Liver (tissue), 9 donors: ENCODE results near the gene INTS1. TPM values are rescaled to one million over a fixed set of nuclear protein-coding genes. Genes with fewer than 3 reads are reported as not detected.

Source experiments
- DNase-seq: peaks from one replicate; pipeline ENCODE4 v3.0.0-alpha.2; 2017; ENCODE audit warnings: low spot score
- H3K27ac ChIP-seq, 2 donors: one replicate each; pipeline ENCODE4 v1.7.0; 2013; ENCODE audit warnings: inconsistent platforms in 2 of 2, low read length in 2 of 2, control low read depth in 1 of 2, low read depth in 1 of 2, mild to moderate bottlenecking in 1 of 2
- H3K27me3 ChIP-seq, 4 donors: one replicate each; pipeline versions ENCODE4 v1.6.1 to v1.7.0; 2013; ENCODE audit warnings: low read length in 3 of 4, inconsistent platforms in 1 of 4, mild to moderate bottlenecking in 1 of 4, moderate library complexity in 1 of 4; ENCODE audit not compliant: control insufficient read depth in 4 of 4, insufficient read depth in 4 of 4
- H3K36me3 ChIP-seq, 4 donors: one replicate each; pipeline versions ENCODE4 v1.6.1 to v1.7.0; 2013; ENCODE audit warnings: low read length in 3 of 4, mild to moderate bottlenecking in 3 of 4, low read depth in 1 of 4, moderate library complexity in 1 of 4; ENCODE audit not compliant: control insufficient read depth in 4 of 4, insufficient read depth in 3 of 4
- H3K4me1 ChIP-seq, 4 donors: one replicate each; pipeline versions ENCODE4 v1.6.1 to v1.7.0; 2013; ENCODE audit warnings: low read length in 3 of 4, mild to moderate bottlenecking in 3 of 4, moderate library complexity in 1 of 4; ENCODE audit not compliant: control insufficient read depth in 4 of 4, insufficient read depth in 4 of 4
- H3K4me3 ChIP-seq, 3 donors: one replicate each; pipeline versions ENCODE4 v1.6.1 to v1.7.0; 2013; ENCODE audit warnings: low read length in 3 of 3, control low read depth in 1 of 3, low read depth in 1 of 3, mild to moderate bottlenecking in 1 of 3
- H3K9ac ChIP-seq, 2 donors: one replicate each; pipeline ENCODE4 v1.7.0; 2013; ENCODE audit warnings: low read length in 2 of 2, mild to moderate bottlenecking in 2 of 2, moderate library complexity in 2 of 2, control low read depth in 1 of 2, low read depth in 1 of 2
- H3K9me3 ChIP-seq, 4 donors: one replicate each; pipeline versions ENCODE4 v1.6.1 to v1.7.0; 2013; ENCODE audit warnings: low read length in 3 of 4; ENCODE audit not compliant: control insufficient read depth in 4 of 4
- EGR1 ChIP-seq, 2 donors: IDR thresholded peaks; 2 replicates each; pipeline ENCODE4 v1.6.1; 2016 to 2018; ENCODE audit warnings: antibody characterized with exemption in 2 of 2, low read depth in 2 of 2
- FOXA1 ChIP-seq: IDR thresholded peaks from 2 replicates; pipeline ENCODE4 v1.6.1; 2016; ENCODE audit warnings: antibody characterized with exemption
- GABPA ChIP-seq, 2 donors: IDR thresholded peaks in 1 of 2; conservative IDR thresholded peaks in 1 of 2; 2 replicates each; pipeline ENCODE4 v1.6.1; 2016; ENCODE audit warnings: antibody characterized with exemption in 2 of 2, mild to moderate bottlenecking in 1 of 2, moderate library complexity in 1 of 2
- HNF4A ChIP-seq, 2 donors: conservative IDR thresholded peaks; 2 replicates each; pipeline ENCODE4 v1.6.1; 2016; ENCODE audit warnings: antibody characterized with exemption in 2 of 2, mild to moderate bottlenecking in 2 of 2
- HNF4G ChIP-seq: IDR thresholded peaks from 2 replicates; pipeline ENCODE4 v1.6.1; 2016; ENCODE audit warnings: antibody characterized with exemption
- JUND ChIP-seq, 2 donors: IDR thresholded peaks; 2 replicates each; pipeline ENCODE4 v1.6.1; 2016; ENCODE audit warnings: antibody characterized with exemption in 2 of 2
- NR2F2 ChIP-seq: IDR thresholded peaks from 2 replicates; pipeline ENCODE4 v1.6.1; 2016; ENCODE audit warnings: antibody characterized with exemption
- TAF1 ChIP-seq: conservative IDR thresholded peaks from 2 replicates; pipeline ENCODE4 v1.6.1; 2016; ENCODE audit warnings: antibody characterized with exemption, mild to moderate bottlenecking
- YY1 ChIP-seq: IDR thresholded peaks from 2 replicates; pipeline ENCODE4 v1.6.1; 2016; ENCODE audit warnings: antibody characterized with exemption, mild to moderate bottlenecking
- whole genome bisulfite sequencing: extraction: QIAGEN DNeasy Blood & Tissue Kit; methylation state at CpG from one replicate; pipeline ENCODE4 v1.1.7; 2013; 5-methylcytosine and 5-hydroxymethylcytosine counted together
- polyA plus RNA-seq, 2 donors: library from polyadenylated mRNA; stranded (reverse) in 1 of 2; unstranded in 1 of 2; fragments of 200-250 nt in 1 of 2; fragments of >200 nt in 1 of 2; fragmentation: Nextera tagmentation in 1 of 2; extraction: Ambion mirVana in 1 of 2; gene quantifications; one replicate each; pipeline versions ENCODE4 v1.2.1 to v1.2.3, GENCODE V29; 2013 to 2015
- total RNA-seq, 2 donors: library from RNA; depleted of rRNA; stranded (reverse); fragments of >200 nt; gene quantifications; one replicate each; pipeline ENCODE4 v1.2.3, GENCODE V29; 2014
- TF ChIP-seq, protein P1 (sequence below): IDR thresholded peaks from 2 replicates; pipeline ENCODE4 v1.6.1; 2016; ENCODE audit warnings: antibody characterized with exemption
- TF ChIP-seq, protein P2 (sequence below): IDR thresholded peaks from 2 replicates; pipeline ENCODE4 v1.6.1; 2016; ENCODE audit warnings: antibody characterized with exemption, mild to moderate bottlenecking
- TF ChIP-seq, protein P3 (sequence below): IDR thresholded peaks from 2 replicates; pipeline ENCODE4 v1.6.1; 2016; ENCODE audit warnings: antibody characterized with exemption
- donor health status: healthy.
- donor health status: healthy.
- donor health status: healthy.
- donor health status: healthy.
- donor health status: healthy.

The INTS1 gene
- total and polyA plus RNA-seq, 4 donors = 14.6 to 37.9 (median 30.7) TPM

DNA sequence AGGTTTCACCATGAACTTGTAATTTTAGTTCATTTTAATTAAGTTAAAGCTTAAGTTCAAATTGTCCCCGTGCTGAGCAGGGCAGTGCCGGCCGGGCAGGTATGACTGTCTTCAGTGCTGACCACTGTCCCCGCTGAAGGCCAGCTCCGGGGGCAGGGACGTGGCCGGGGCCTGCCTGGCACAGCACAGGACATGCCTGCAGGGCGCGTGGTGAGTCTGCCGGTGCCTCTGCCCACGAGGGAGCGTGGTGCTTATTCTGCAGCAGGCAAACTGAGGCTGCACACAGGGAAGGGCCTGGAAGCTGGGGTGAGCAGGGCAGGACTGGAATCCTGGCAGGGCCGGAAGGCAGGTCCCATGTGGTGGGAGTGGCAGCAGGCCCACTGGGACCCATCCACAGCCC is 54.7 kb downstream of the INTS1 start:
- no peak overlapping the region for H3K27ac ChIP-seq
- TF ChIP-seq NR2F2 (no peak), HNF4A (conservative IDR thresholded peaks at IDR 0.05) (no peak), JUND (IDR thresholded peaks at IDR 0.05) (no peak)
- TF ChIP-seq, protein P1, sequence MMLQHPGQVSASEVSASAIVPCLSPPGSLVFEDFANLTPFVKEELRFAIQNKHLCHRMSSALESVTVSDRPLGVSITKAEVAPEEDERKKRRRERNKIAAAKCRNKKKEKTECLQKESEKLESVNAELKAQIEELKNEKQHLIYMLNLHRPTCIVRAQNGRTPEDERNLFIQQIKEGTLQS = no peak
- H3K36me3 ChIP-seq = no peaks in the 10 kb centered on the region
- no peaks in the 10 kb centered on the region for H3K27me3 ChIP-seq
- no peak for DNase-seq
- H3K9ac ChIP-seq = no peak overlapping the region
- H3K4me1 ChIP-seq = peaks cover 0 to 16% (median 6%) of the 10 kb centered on the region in 4 donors
- 95% methylated on average over 13 of the region's 13 CpGs for WGBS
- no peak overlapping the region for H3K4me3 ChIP-seq
- H3K9me3 ChIP-seq = no peaks in the 10 kb centered on the region

DNA sequence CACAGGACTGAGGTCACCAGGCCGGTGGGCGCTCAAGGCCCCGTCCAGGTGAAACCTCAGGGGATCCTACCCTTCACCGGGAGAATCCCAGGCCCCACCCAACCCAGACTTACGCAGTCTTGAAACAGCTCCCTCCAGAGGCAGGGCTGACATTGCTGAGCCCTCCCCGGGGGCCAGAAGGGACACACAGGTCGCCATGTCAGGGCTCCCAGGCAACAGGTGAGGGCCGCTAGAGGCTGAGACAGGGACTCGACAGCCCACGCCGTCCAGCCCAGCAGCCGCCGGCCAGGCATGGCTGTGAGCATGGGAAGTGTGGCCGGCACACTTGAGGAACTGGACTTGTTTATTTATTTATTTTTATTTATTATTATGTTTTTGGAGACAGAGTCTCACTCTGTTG is 55.2 kb downstream of the INTS1 start:
- H3K27ac ChIP-seq = no peak overlapping the region
- H3K9ac ChIP-seq = no peak overlapping the region
- H3K4me3 ChIP-seq = no peak overlapping the region
- TF ChIP-seq, protein P1 = no peak
- TF ChIP-seq GABPA (IDR thresholded peaks at IDR 0.05 in 1 of 2, conservative IDR thresholded peaks at IDR 0.05 in 1 of 2) = no peak
- TF ChIP-seq, protein P2, sequence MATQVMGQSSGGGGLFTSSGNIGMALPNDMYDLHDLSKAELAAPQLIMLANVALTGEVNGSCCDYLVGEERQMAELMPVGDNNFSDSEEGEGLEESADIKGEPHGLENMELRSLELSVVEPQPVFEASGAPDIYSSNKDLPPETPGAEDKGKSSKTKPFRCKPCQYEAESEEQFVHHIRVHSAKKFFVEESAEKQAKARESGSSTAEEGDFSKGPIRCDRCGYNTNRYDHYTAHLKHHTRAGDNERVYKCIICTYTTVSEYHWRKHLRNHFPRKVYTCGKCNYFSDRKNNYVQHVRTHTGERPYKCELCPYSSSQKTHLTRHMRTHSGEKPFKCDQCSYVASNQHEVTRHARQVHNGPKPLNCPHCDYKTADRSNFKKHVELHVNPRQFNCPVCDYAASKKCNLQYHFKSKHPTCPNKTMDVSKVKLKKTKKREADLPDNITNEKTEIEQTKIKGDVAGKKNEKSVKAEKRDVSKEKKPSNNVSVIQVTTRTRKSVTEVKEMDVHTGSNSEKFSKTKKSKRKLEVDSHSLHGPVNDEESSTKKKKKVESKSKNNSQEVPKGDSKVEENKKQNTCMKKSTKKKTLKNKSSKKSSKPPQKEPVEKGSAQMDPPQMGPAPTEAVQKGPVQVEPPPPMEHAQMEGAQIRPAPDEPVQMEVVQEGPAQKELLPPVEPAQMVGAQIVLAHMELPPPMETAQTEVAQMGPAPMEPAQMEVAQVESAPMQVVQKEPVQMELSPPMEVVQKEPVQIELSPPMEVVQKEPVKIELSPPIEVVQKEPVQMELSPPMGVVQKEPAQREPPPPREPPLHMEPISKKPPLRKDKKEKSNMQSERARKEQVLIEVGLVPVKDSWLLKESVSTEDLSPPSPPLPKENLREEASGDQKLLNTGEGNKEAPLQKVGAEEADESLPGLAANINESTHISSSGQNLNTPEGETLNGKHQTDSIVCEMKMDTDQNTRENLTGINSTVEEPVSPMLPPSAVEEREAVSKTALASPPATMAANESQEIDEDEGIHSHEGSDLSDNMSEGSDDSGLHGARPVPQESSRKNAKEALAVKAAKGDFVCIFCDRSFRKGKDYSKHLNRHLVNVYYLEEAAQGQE = no peak
- TF ChIP-seq EGR1 (IDR thresholded peaks at IDR 0.05; ENCODE audit: low read depth in 2 of 2) = no peak
- TF ChIP-seq NR2F2 = no peak
- TF ChIP-seq, protein P3, sequence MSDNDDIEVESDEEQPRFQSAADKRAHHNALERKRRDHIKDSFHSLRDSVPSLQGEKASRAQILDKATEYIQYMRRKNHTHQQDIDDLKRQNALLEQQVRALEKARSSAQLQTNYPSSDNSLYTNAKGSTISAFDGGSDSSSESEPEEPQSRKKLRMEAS = no peak
- no peaks in the 10 kb centered on the region for H3K36me3 ChIP-seq
- DNase-seq = no peak
- peaks cover 0 to 16% (median 6%) of the 10 kb centered on the region in 4 donors for H3K4me1 ChIP-seq
- 95% methylated on average over 14 of the region's 14 CpGs for WGBS
- no peaks in the 10 kb centered on the region for H3K9me3 ChIP-seq
- no peaks in the 10 kb centered on the region for H3K27me3 ChIP-seq

DNA sequence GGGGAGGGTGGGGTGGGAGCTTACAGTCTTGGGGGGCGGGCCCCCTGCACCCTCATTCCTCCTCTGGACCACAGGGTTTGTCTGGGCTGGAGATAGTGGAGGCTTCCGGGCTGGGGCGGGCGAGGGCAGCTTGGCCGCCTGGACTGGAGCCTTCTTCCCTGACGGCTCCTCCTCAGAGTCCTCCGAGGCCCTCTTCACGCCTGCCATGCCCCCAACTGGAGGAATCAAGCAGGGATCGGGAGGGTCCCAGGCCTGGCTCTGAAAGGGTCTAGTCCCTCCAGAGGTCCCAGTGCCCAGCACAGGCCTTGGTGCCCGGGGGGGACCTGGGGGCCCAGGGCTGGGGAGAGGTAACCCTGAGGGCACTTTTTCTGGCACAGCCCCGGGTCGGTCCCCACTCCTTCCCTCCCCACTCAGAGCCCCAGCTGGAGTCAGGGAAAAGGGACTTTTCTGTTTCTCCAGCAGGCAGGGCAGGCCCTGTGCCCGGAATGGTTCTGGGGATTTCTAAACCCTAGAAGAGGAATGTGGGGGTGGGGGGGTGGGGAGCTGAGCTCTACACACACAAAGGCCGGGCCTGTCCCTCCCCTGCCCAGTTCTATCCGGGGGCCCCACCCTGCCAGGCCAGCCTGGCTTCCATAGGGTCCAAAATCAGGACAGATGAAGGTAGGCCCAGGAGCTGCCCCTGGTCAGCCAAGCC is 56.5 kb downstream of the INTS1 start:
- Histone ChIP-seq H3K27ac (peak overlapping the region in 1 of 2 donors; percentile 19), H3K9me3 (no peaks in the 10 kb centered on the region), H3K36me3 (no peaks in the 10 kb centered on the region), H3K9ac (no peak overlapping the region), H3K4me1 (peaks cover 0 to 12% (median 5%) of the 10 kb centered on the region in 4 donors), H3K27me3 (no peaks in the 10 kb centered on the region), H3K4me3 (no peak overlapping the region)
- WGBS = 84% methylated on average over 15 of the region's 15 CpGs
- no peak for TF ChIP-seq JUND (IDR thresholded peaks at IDR 0.05)
- no peak for TF ChIP-seq YY1
- no peak for TF ChIP-seq TAF1
- no peak for TF ChIP-seq FOXA1
- no peak for TF ChIP-seq EGR1 (IDR thresholded peaks at IDR 0.05; ENCODE audit: low read depth in 2 of 2)
- TF ChIP-seq, protein P2 = no peak
- TF ChIP-seq HNF4A (conservative IDR thresholded peaks at IDR 0.05) = no peak
- no peak for TF ChIP-seq HNF4G
- DNase-seq = no peak
